Lung (tissue), 12 donors: ENCODE results near the gene KRTAP5-2. TPM values are rescaled to one million over a fixed set of nuclear protein-coding genes. Genes with fewer than 3 reads are reported as not detected.

Experiments used
- ATAC-seq: fragments of 200-7000 bp; cut with Tn5 transposase; one replicate; pipeline ENCODE4 v1.9.1; 2020; ENCODE audit warnings: moderate number of reproducible peaks; ENCODE audit not compliant: insufficient read depth, low FRiP score
- DNase-seq, 3 donors: peaks; one replicate each; pipeline ENCODE4 v3.0.0-alpha.2; 2013 to 2017
- H3K27ac ChIP-seq, 2 donors: one replicate each; pipeline ENCODE4 v1.5.1; 2013; ENCODE audit warnings: mild to moderate bottlenecking in 2 of 2, moderate library complexity in 2 of 2, control low read depth in 1 of 2, inconsistent platforms in 1 of 2, low read depth in 1 of 2, low read length in 1 of 2
- H3K27me3 ChIP-seq, 3 donors: one replicate each; pipeline ENCODE4 v1.5.1; 2013; ENCODE audit warnings: low read length in 2 of 3; ENCODE audit not compliant: control insufficient read depth in 3 of 3, insufficient read depth in 3 of 3
- H3K36me3 ChIP-seq, 4 donors: one replicate each; pipeline ENCODE4 v1.5.1; 2013; ENCODE audit warnings: low read length in 4 of 4, mild to moderate bottlenecking in 1 of 4, moderate library complexity in 1 of 4; ENCODE audit not compliant: control insufficient read depth in 4 of 4, insufficient read depth in 4 of 4
- H3K4me1 ChIP-seq, 5 donors: one replicate each; pipeline ENCODE4 v1.5.1; 2013; ENCODE audit warnings: low read length in 5 of 5, mild to moderate bottlenecking in 2 of 5, moderate library complexity in 1 of 5; ENCODE audit not compliant: control insufficient read depth in 5 of 5, insufficient read depth in 5 of 5
- H3K4me3 ChIP-seq: one replicate; pipeline ENCODE4 v1.5.1; 2013; ENCODE audit warnings: mild to moderate bottlenecking, control low read depth, moderate library complexity
- H3K9ac ChIP-seq, 2 donors: one replicate each; pipeline ENCODE4 v1.5.1; 2013; ENCODE audit warnings: low read length in 2 of 2, control low read depth in 1 of 2; ENCODE audit not compliant: insufficient read depth in 1 of 2
- H3K9me3 ChIP-seq, 4 donors: one replicate each; pipeline ENCODE4 v1.5.1; 2013; ENCODE audit warnings: low read length in 3 of 4, mild to moderate bottlenecking in 1 of 4, moderate library complexity in 1 of 4; ENCODE audit not compliant: control insufficient read depth in 4 of 4, insufficient read depth in 3 of 4
- CTCF ChIP-seq: IDR thresholded peaks from 2 replicates; pipeline ENCODE4 v1.5.1; 2012; ENCODE audit warnings: mild to moderate bottlenecking; ENCODE audit errors: control extremely low read depth, extremely low read depth
- WGBS, 2 donors: extraction: QIAGEN DNeasy Blood & Tissue Kit; methylation state at CpG; one replicate each; pipeline ENCODE4 v1.1.7; 2013; 5-methylcytosine and 5-hydroxymethylcytosine counted together
- polyA plus RNA-seq, 2 donors: library from polyadenylated mRNA; stranded (reverse); fragments of 200-250 nt; gene quantifications; one replicate each; pipeline ENCODE4 v1.2.1, GENCODE V29; 2013
- total RNA-seq, 2 donors: library from RNA; depleted of rRNA in 1 of 2; stranded (reverse); fragments of >200 nt in 1 of 2; gene quantifications; one replicate each; pipeline ENCODE4 v1.2.1, GENCODE V29; 2014 to 2021
- donor health status: control.
- donor health status: control.
- donor health status: Bipolar disorder and iron deficiency.
- donor health status: healthy.
- donor health status: DM: yes; HTN: yes; CAD: no.

The KRTAP5-2 gene
- total and polyA plus RNA-seq, 4 donors = 0.12 TPM; not detected in 3

- TF ChIP-seq CTCF = no peak
- H3K36me3 ChIP-seq = no peaks in the 10 kb centered on the region
- no peak for ATAC-seq
- peaks cover 0 to 22% (median 2%) of the 10 kb centered on the region in 3 donors for H3K27me3 ChIP-seq
- H3K9me3 ChIP-seq = no peaks in the 10 kb centered on the region
- H3K27ac ChIP-seq = no peak overlapping the region
- H3K4me3 ChIP-seq = no peak overlapping the region
- 75 to 78% methylated on average over 2 of the region's 2 CpGs for WGBS, 2 donors
- H3K9ac ChIP-seq = no peak overlapping the region
- DNase-seq = peak; percentile 23 to 37 (median 29)
- peaks cover 0 to 6% (median 0%) of the 10 kb centered on the region in 5 donors for H3K4me1 ChIP-seq
Measured at GRCh38 chr11:1630271-1630670, 32.2 kb upstream of the KRTAP5-2 start.

GRCh38 chr11:1629326-1630185, 31.5 kb upstream of the KRTAP5-2 start, which contains the start of gene KRTAP5-5:
Gene KRTAP5-5 (plus strand): TSS chr11:1629775. CDS start chr11:1629841, 66 bp downstream.
- no peak for ATAC-seq
- no peaks in the 10 kb centered on the region for H3K36me3 ChIP-seq
- H3K27ac ChIP-seq = no peak within 1 kb of the TSS
- no peaks in the 10 kb centered on the region for H3K9me3 ChIP-seq
- 67 to 72% methylated on average over 25 of the region's 26 CpGs for WGBS, 2 donors
- H3K27me3 ChIP-seq = peaks cover 0 to 24% (median 2%) of the 10 kb centered on the region in 3 donors
- H3K4me1 ChIP-seq = peaks cover 0 to 6% (median 0%) of the 10 kb centered on the region in 5 donors
- H3K9ac ChIP-seq = no peak within 1 kb of the TSS
- DNase-seq = no peak
- no peak within 1 kb of the TSS for H3K4me3 ChIP-seq
- TF ChIP-seq CTCF = no peak

GRCh38 chr11:1628506-1629325, 30.6 kb upstream of the KRTAP5-2 start:
- DNase-seq = peak; percentile 48 to 71 (median 58)

More at GRCh38 chr11:1628506-1629325, 30.6 kb upstream of the KRTAP5-2 start:
- Histone ChIP-seq H3K4me1 (peaks cover 0 to 6% (median 0%) of the 10 kb centered on the region in 5 donors), H3K4me3 (no peak overlapping the region), H3K9ac (no peak overlapping the region), H3K27me3 (peaks cover 0 to 26% (median 2%) of the 10 kb centered on the region in 3 donors), H3K36me3 (no peaks in the 10 kb centered on the region), H3K27ac (no peak overlapping the region), H3K9me3 (peaks cover 0 to 1% (median 0%) of the 10 kb centered on the region in 4 donors)
- ATAC-seq = peak; percentile 69
- WGBS, 2 donors = 28% methylated on average over 34 to 35 of the region's 35 CpGs
- TF ChIP-seq CTCF = peak; percentile 70
